Sigmoid colon (tissue), 7 donors: Measurements from ENCODE around the gene CHRM1. TPM values are rescaled to one million over a fixed set of nuclear protein-coding genes. Genes with fewer than 3 reads are reported as not detected.

Experiments
- DNase-seq: peaks from one replicate; pipeline ENCODE4 v3.0.0-alpha.2; 2019
- H3K27ac ChIP-seq, 4 donors: fragments of 200-600 bp; sonication (generic); one replicate each; pipeline ENCODE4 v1.5.1; 2016 to 2019; ENCODE audit warnings: mild to moderate bottlenecking in 1 of 4
- H3K27me3 ChIP-seq, 3 donors: fragments of 200-600 bp; sonication (generic); one replicate each; pipeline ENCODE4 v1.5.1; 2019; ENCODE audit warnings: mild to moderate bottlenecking in 1 of 3
- H3K36me3 ChIP-seq, 4 donors: fragments of 200-600 bp; sonication (generic); one replicate each; pipeline ENCODE4 v1.5.1; 2016 to 2019
- H3K4me1 ChIP-seq, 4 donors: fragments of 200-600 bp; sonication (generic); one replicate each; pipeline ENCODE4 v1.5.1; 2017 to 2019
- H3K4me3 ChIP-seq, 4 donors: fragments of 200-600 bp; sonication (generic); one replicate each; pipeline ENCODE4 v1.5.1; 2017 to 2019; ENCODE audit warnings: mild to moderate bottlenecking in 2 of 4, moderate library complexity in 1 of 4
- H3K9me3 ChIP-seq, 4 donors: fragments of 200-600 bp in 3 of 4; sonication (generic) in 3 of 4; one replicate each; pipeline versions ENCODE4 v1.5.1 to v1.6.1; 2013 to 2019
- CTCF ChIP-seq, 4 experiments: fragments of 450-650 bp in 3 of 4; fragments of 200-600 bp in 1 of 4; IDR thresholded peaks; one replicate each; pipeline ENCODE4 v1.5.1; 2016 to 2019; ENCODE audit warnings: antibody characterized with exemption in 4 of 4, mild to moderate bottlenecking in 3 of 4, moderate library complexity in 2 of 4
- EP300 ChIP-seq, 4 donors: sonication (generic); formaldehyde crosslinking; IDR thresholded peaks; one replicate each; pipeline ENCODE4 v1.6.1; 2017; ENCODE audit warnings: antibody characterized with exemption in 4 of 4
- POLR2A ChIP-seq, 2 donors: fragments of 450-650 bp; IDR thresholded peaks; one replicate each; pipeline ENCODE4 v1.6.1; 2016; ENCODE audit warnings: antibody characterized with exemption in 2 of 2, mild to moderate bottlenecking in 2 of 2, moderate library complexity in 2 of 2
- POLR2AphosphoS5 ChIP-seq, 4 donors: sonication (generic); formaldehyde crosslinking; IDR thresholded peaks; one replicate each; pipeline ENCODE4 v1.6.1; 2017; ENCODE audit warnings: antibody characterized with exemption in 4 of 4
- WGBS, 2 donors: extraction: QIAGEN DNeasy Blood & Tissue Kit; methylation state at CpG; one replicate each; pipeline ENCODE4 v1.1.7; 2013; 5-methylcytosine and 5-hydroxymethylcytosine counted together
- intact Hi-C: fragments of 100-400 bp; cut with DNase I; formaldehyde crosslinking; loops from one replicate; pipeline ENCODE4 v1.15.1; 2023
- polyA plus RNA-seq, 3 donors: library from polyadenylated mRNA; stranded (reverse); fragments of 200-250 nt; gene quantifications; one replicate each; pipeline ENCODE4 v1.2.3, GENCODE V29; 2013
- total RNA-seq, 4 donors: library from RNA; depleted of rRNA; stranded (reverse); fragments of >200 nt; gene quantifications; one replicate each; pipeline ENCODE4 v1.1.0, GENCODE V29; 2016
- donor health status: healthy with polysubstance abuse.
- donor health status: Bipolar disorder and iron deficiency.
- donor health status: healthy.

The CHRM1 gene
- total RNA-seq (under 1 TPM; 0.16 to 0.55 (median 0.38) TPM), polyA plus RNA-seq (under 1 TPM in 1 of 3 donors, not detected in 2; 0.60 TPM)

DNA sequence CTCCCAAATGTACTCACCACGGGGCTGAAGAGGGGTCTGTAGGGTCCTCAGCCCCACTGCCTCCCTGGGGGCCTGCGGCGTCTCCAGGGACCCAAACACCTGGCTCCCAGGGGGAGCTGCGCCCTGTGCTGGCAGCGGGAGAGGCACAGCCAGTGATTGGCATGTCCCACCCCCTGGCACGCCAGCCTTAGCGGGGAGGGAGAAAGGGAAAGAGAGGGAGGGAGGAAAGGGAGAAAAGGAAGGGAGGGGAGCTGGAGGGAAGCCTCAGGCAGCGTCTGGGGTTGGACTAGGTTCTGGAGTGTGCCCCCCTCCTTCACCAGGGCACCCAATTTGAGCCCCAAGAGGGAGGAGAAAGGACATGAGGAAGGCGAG is at the start of gene CHRM1:
Gene CHRM1, minus strand, starts transcription at position 163 of the 372 bp plus-strand sequence. CDS start 10,263 bp downstream, outside the sequence.
- intact Hi-C loops = no loop called here
- 11 to 30% methylated on average over 9 of the region's 9 CpGs for WGBS, 2 donors
- Histone ChIP-seq H3K9me3 (no peaks in the 10 kb centered on the region), H3K27me3 (peaks cover 31 to 56% (median 48%) of the 10 kb centered on the region in 3 donors), H3K4me3 (no peak within 1 kb of the TSS), H3K4me1 (peaks cover 0 to 34% (median 30%) of the 10 kb centered on the region in 4 donors), H3K36me3 (no peaks in the 10 kb centered on the region), H3K27ac (no peak within 1 kb of the TSS)
- no peak for DNase-seq
- TF ChIP-seq POLR2AphosphoS5 (IDR thresholded peaks at IDR 0.05) = no peak
- no peak for TF ChIP-seq CTCF (IDR thresholded peaks at IDR 0.05)
- no peak for TF ChIP-seq POLR2A (IDR thresholded peaks at IDR 0.05)
- TF ChIP-seq EP300 (IDR thresholded peaks at IDR 0.05) = no peak

DNA sequence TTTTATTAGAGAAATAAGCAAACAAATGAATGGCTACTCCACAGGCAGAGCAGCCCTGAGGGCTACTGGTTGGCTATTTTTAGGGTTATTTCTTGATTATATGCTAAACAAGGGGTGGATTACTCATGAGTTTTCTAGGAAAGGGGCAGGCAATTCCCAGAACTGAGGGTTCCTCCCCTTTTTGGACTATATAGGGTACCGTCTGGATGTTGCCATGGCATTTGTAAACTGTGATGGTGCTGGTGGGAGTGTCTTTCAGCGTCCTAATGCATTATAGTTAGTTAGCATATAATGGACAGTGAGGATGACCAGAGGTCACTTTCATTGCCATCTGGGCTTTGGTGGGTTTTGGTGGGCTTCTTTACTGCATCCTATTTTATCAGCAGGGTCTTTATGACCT is 44.4 kb upstream of the CHRM1 start:
- H3K36me3 ChIP-seq = no peaks in the 10 kb centered on the region
- H3K9me3 ChIP-seq = no peaks in the 10 kb centered on the region
- WGBS, 2 donors = 60 to 61% methylated on average over 2 of the region's 2 CpGs
- no peaks in the 10 kb centered on the region for H3K4me1 ChIP-seq
- DNase-seq = no peak
- no peak for TF ChIP-seq EP300 (IDR thresholded peaks at IDR 0.05)
- TF ChIP-seq POLR2AphosphoS5 (IDR thresholded peaks at IDR 0.05) = no peak
- no peak for TF ChIP-seq CTCF (IDR thresholded peaks at IDR 0.05)
- TF ChIP-seq POLR2A (IDR thresholded peaks at IDR 0.05) = no peak
- H3K4me3 ChIP-seq = no peak overlapping the region
- intact Hi-C loops = no loop called here
- no peak overlapping the region for H3K27ac ChIP-seq
- H3K27me3 ChIP-seq = no peaks in the 10 kb centered on the region

DNA sequence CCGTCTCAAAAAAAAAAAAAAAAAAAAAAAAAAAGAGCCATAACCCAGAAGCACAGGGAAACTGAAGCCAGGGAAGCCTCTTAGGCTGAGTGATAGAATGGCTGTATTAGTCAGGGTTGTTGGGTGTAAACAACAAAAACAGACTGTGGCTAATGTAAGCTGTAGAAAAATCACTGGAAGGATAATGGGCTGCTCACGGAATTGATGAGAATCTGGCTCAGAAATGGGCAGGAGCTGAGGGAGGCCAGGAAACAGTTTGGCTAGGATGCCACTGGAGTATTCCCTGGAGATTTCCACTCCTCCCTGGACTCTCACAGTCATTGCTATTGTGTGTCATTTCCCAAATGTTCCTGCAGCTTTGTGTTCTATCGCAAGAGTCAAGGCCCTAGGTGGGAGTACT is 41.2 kb upstream of the CHRM1 start:
- intact Hi-C loops = no loop called here
- DNase-seq = no peak
- Histone ChIP-seq H3K27ac (no peak overlapping the region), H3K4me3 (no peak overlapping the region), H3K4me1 (peaks cover 0 to 16% (median 14%) of the 10 kb centered on the region in 4 donors), H3K9me3 (no peaks in the 10 kb centered on the region), H3K27me3 (no peaks in the 10 kb centered on the region), H3K36me3 (no peaks in the 10 kb centered on the region)
- TF ChIP-seq CTCF (IDR thresholded peaks at IDR 0.05) = no peak
- no peak for TF ChIP-seq POLR2A (IDR thresholded peaks at IDR 0.05)
- no peak for TF ChIP-seq EP300 (IDR thresholded peaks at IDR 0.05)
- TF ChIP-seq POLR2AphosphoS5 (IDR thresholded peaks at IDR 0.05) = no peak
- 75 to 84% methylated on average over 3 of the region's 3 CpGs for WGBS, 2 donors

DNA sequence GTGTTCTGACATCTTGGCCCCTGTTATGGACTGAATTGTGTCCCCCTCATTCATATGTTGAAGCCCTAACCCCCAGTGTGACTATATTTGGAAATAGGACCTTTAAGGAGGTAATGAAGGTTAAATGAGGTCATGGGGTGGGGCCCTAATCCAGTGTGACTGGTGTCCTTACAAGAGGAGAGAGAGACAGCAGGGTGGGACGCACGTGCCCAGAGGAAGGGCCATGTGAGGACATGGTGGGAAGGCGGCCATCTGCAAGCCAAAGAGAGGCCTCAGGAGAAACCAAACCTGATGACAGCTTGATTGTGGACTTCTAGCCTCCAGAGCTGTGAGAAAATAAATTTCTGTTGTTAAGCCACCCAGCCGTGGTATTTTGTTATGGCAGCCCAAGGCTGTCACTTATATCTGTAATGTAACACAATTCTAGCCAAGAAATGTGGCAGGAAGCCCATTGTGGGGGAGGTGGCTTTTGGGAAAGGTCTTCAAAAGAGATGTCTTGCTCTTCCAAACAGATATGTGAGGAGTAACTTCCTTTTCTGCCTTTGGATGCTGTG is 39.9 kb upstream of the CHRM1 start:
- DNase-seq = no peak
- intact Hi-C loops = no loop called here
- WGBS, 2 donors = 84 to 88% methylated on average over 4 of the region's 4 CpGs
- Histone ChIP-seq H3K4me3 (no peak overlapping the region), H3K27me3 (no peaks in the 10 kb centered on the region), H3K27ac (no peak overlapping the region), H3K36me3 (no peaks in the 10 kb centered on the region), H3K9me3 (no peaks in the 10 kb centered on the region), H3K4me1 (peaks cover 0 to 16% (median 14%) of the 10 kb centered on the region in 4 donors)
- TF ChIP-seq POLR2A (IDR thresholded peaks at IDR 0.05) (no peak), EP300 (IDR thresholded peaks at IDR 0.05) (no peak), CTCF (IDR thresholded peaks at IDR 0.05) (no peak), POLR2AphosphoS5 (IDR thresholded peaks at IDR 0.05) (no peak)
